IMR-90 (cell line): ENCODE results near the gene UNC5A. TPM values are rescaled to one million over a fixed set of nuclear protein-coding genes. Genes with fewer than 3 reads are reported as not detected.

Experiments
- ATAC-seq: fragments of 200-7000 bp; cut with Tn5 transposase; 2 replicates; pipeline ENCODE4 v1.9.1; 2020; ENCODE audit warnings: low read depth, mild to moderate bottlenecking, moderate library complexity
- BruUV-seq: library from RNA; stranded (reverse); fragments of 400-500 nt; replicated peaks from 2 replicates; lab custom pipeline; 2021; lab: Mats Ljungman, UMichigan
- CTCF ChIA-PET: fragments of 300-600 bp; formaldehyde crosslinking; extraction: SDS; loops from one replicate; lab custom pipeline; 2021; ENCODE audit warnings: antibody characterized with exemption; lab: Yijun Ruan, JAX
- POLR2A ChIA-PET: fragments of 300-600 bp; sonication (Branson Sonifier 250); formaldehyde crosslinking; loops from one replicate; lab custom pipeline; 2022; ENCODE audit warnings: antibody characterized with exemption; ENCODE audit not compliant: unreplicated experiment; lab: Charles Lee
- DNase-seq: peaks from one replicate; pipeline ENCODE4 v3.0.0; 2013
- H2AFZ ChIP-seq: replicated peaks from 2 replicates; pipeline ENCODE3; 2013; ENCODE audit warnings: low read length, mild to moderate bottlenecking; ENCODE audit not compliant: poor library complexity
- H2AK5ac ChIP-seq: 2 replicates; pipeline ENCODE4 v1.6.1; 2013; ENCODE audit warnings: low read depth, low read length, inconsistent platforms
- H2AK9ac ChIP-seq: replicated peaks from 2 replicates; pipeline ENCODE3; 2013; ENCODE audit warnings: mild to moderate bottlenecking, low read depth, low read length, moderate library complexity; ENCODE audit not compliant: poor library complexity
- H2BK120ac ChIP-seq: 2 replicates; pipeline ENCODE4 v1.6.1; 2013; ENCODE audit warnings: low read depth, low read length, inconsistent platforms
- H2BK15ac ChIP-seq: 3 replicates; pipeline ENCODE4 v1.6.1; 2013; ENCODE audit warnings: low read depth, low read length, inconsistent platforms
- H2BK20ac ChIP-seq: 2 replicates; pipeline ENCODE4 v1.6.1; 2013; ENCODE audit warnings: low read depth, mild to moderate bottlenecking, inconsistent platforms, low read length, moderate library complexity
- H2BK5ac ChIP-seq: 2 replicates; pipeline ENCODE4 v1.6.1; 2013; ENCODE audit warnings: mild to moderate bottlenecking, low read depth, low read length, inconsistent platforms; ENCODE audit not compliant: poor library complexity, severe bottlenecking
- H3K14ac ChIP-seq: replicated peaks from 2 replicates; pipeline ENCODE4 v1.6.1; 2013; ENCODE audit warnings: low read depth, low read length, inconsistent platforms
- H3K18ac ChIP-seq: 2 replicates; pipeline ENCODE4 v1.6.1; 2013; ENCODE audit warnings: low read depth, low read length, control low read depth
- H3K23ac ChIP-seq: 2 replicates; pipeline ENCODE4 v1.6.1; 2013; ENCODE audit warnings: low read depth, low read length, inconsistent platforms
- H3K27ac ChIP-seq: 2 replicates; pipeline ENCODE4 v1.5.1; 2013; ENCODE audit warnings: mild to moderate bottlenecking, control low read depth, low read length; ENCODE audit not compliant: insufficient read depth
- H3K27me3 ChIP-seq: 2 replicates; pipeline ENCODE4 v1.6.1; 2013; ENCODE audit warnings: low read length; ENCODE audit not compliant: control insufficient read depth, insufficient read depth
- H3K36me3 ChIP-seq: 2 replicates; pipeline ENCODE4 v1.6.1; 2013; ENCODE audit warnings: low read length, mixed read lengths; ENCODE audit not compliant: control insufficient read depth, insufficient read depth
- H3K4ac ChIP-seq: 2 replicates; pipeline ENCODE4 v1.6.1; 2013; ENCODE audit warnings: low read depth, low read length, inconsistent platforms
- H3K4me1 ChIP-seq: 2 replicates; pipeline ENCODE4 v1.6.1; 2013; ENCODE audit warnings: low read length, mixed read lengths; ENCODE audit not compliant: control insufficient read depth, insufficient read depth
- H3K4me2 ChIP-seq: 2 replicates; pipeline ENCODE4 v1.6.1; 2013; ENCODE audit warnings: low read depth, mild to moderate bottlenecking, control low read depth, low read length, moderate library complexity
- H3K4me3 ChIP-seq: 2 replicates; pipeline ENCODE4 v1.5.1; 2013; ENCODE audit warnings: low read depth, mild to moderate bottlenecking, control low read depth, low read length, moderate library complexity; ENCODE audit not compliant: insufficient read depth
- H3K56ac ChIP-seq: 2 replicates; pipeline ENCODE4 v1.6.1; 2013; ENCODE audit warnings: low read length, inconsistent platforms; ENCODE audit not compliant: insufficient read depth; ENCODE audit errors: extremely low read depth
- H3K79me1 ChIP-seq, 2 experiments: 2 replicates each; pipeline ENCODE4 v1.6.1; 2013; ENCODE audit warnings: low read length in 2 of 2, inconsistent platforms in 1 of 2, low read depth in 1 of 2
- H3K9ac ChIP-seq: 2 replicates; pipeline ENCODE4 v1.6.1; 2013; ENCODE audit warnings: low read depth, low read length, control low read depth
- H3K9me1 ChIP-seq: 2 replicates; pipeline ENCODE4 v1.6.1; 2013; ENCODE audit warnings: low read length, inconsistent platforms; ENCODE audit not compliant: insufficient read depth
- H3K9me3 ChIP-seq: 2 replicates; pipeline ENCODE4 v1.6.1; 2013; ENCODE audit warnings: low read length; ENCODE audit not compliant: control insufficient read depth, insufficient read depth
- H4K20me1 ChIP-seq: 2 replicates; pipeline ENCODE4 v1.6.1; 2013; ENCODE audit warnings: low read length, inconsistent platforms; ENCODE audit not compliant: insufficient read depth
- H4K5ac ChIP-seq: 2 replicates; pipeline ENCODE4 v1.6.1; 2013; ENCODE audit warnings: mild to moderate bottlenecking, low read depth, low read length, control low read depth
- H4K8ac ChIP-seq, 2 experiments: 2 replicates each; pipeline ENCODE4 v1.6.1; 2013; ENCODE audit warnings: low read depth in 2 of 2, low read length in 2 of 2, control low read depth in 1 of 2, inconsistent platforms in 1 of 2
- H4K91ac ChIP-seq: 2 replicates; pipeline ENCODE4 v1.6.1; 2013; ENCODE audit warnings: low read depth, low read length, inconsistent platforms; ENCODE audit not compliant: insufficient read depth
- BHLHE40 ChIP-seq: fragments of 150-350 bp; IDR thresholded peaks from 2 replicates; pipeline ENCODE4 v1.6.1; 2016; ENCODE audit warnings: mild to moderate bottlenecking, low read depth, low read length
- CEBPB ChIP-seq: IDR thresholded peaks from 2 replicates; pipeline ENCODE4 v1.6.1; 2012; ENCODE audit warnings: low read depth, low read length, improper control_type of control experiment
- CHD1 ChIP-seq: IDR thresholded peaks from 2 replicates; pipeline ENCODE4 v1.6.1; 2012; ENCODE audit warnings: low read depth, low read length, improper control_type of control experiment
- FOS ChIP-seq: fragments of 150-350 bp; IDR thresholded peaks from 2 replicates; pipeline ENCODE4 v1.6.1; 2016; ENCODE audit warnings: low read depth, low read length
- MAFK ChIP-seq: IDR thresholded peaks from 2 replicates; pipeline ENCODE4 v1.6.1; 2012; ENCODE audit warnings: low read depth, low read length, improper control_type of control experiment
- MAZ ChIP-seq: IDR thresholded peaks from 2 replicates; pipeline ENCODE4 v1.6.1; 2012; ENCODE audit warnings: low read depth, mild to moderate bottlenecking, low read length, improper control_type of control experiment, moderate library complexity, borderline replicate concordance
- MXI1 ChIP-seq: IDR thresholded peaks from 2 replicates; pipeline ENCODE4 v1.6.1; 2012; ENCODE audit warnings: low read depth, mild to moderate bottlenecking, low read length, moderate library complexity, borderline replicate concordance
- NFE2L2 ChIP-seq: fragments of 150-350 bp; IDR thresholded peaks from 2 replicates; pipeline ENCODE4 v1.6.1; 2016; ENCODE audit warnings: low read depth, mild to moderate bottlenecking, low read length
- POLR2A ChIP-seq: IDR thresholded peaks from 2 replicates; pipeline ENCODE4 v1.6.1; 2012; ENCODE audit warnings: mild to moderate bottlenecking, low read depth, low read length
- RAD21 ChIP-seq: IDR thresholded peaks from 2 replicates; pipeline ENCODE4 v1.6.1; 2012; ENCODE audit warnings: low read length, improper control_type of control experiment
- RCOR1 ChIP-seq: IDR thresholded peaks from 2 replicates; pipeline ENCODE4 v1.6.1; 2012; ENCODE audit warnings: mild to moderate bottlenecking, low read length, improper control_type of control experiment; ENCODE audit not compliant: insufficient replicate concordance
- RFX5 ChIP-seq: IDR thresholded peaks from 2 replicates; pipeline ENCODE4 v1.8.0; 2012; ENCODE audit warnings: low read depth, mild to moderate bottlenecking, low read length, moderate library complexity
- SMC3 ChIP-seq: fragments of 150-350 bp; IDR thresholded peaks from 2 replicates; pipeline ENCODE4 v1.6.1; 2016; ENCODE audit warnings: low read depth, mild to moderate bottlenecking, antibody characterized with exemption, low read length, moderate library complexity
- USF2 ChIP-seq: fragments of 150-350 bp; IDR thresholded peaks from 2 replicates; pipeline ENCODE4 v1.6.1; 2017; ENCODE audit warnings: mild to moderate bottlenecking, antibody characterized with exemption, low read length, low read depth
- WGBS, 2 experiments: methylation state at CpG; one replicate each; pipeline versions ENCODE4 v1.1.5 to v1.1.7; 2013; ENCODE audit warnings: missing lambda C conversion rate in 2 of 2; ENCODE audit not compliant: insufficient read length in 1 of 2; ENCODE audit errors: extremely low coverage in 2 of 2; 5-methylcytosine and 5-hydroxymethylcytosine counted together
- dilution Hi-C: fragments of 300-500 bp; cut with HindIII; formaldehyde crosslinking; loops from one replicate; pipeline ENCODE4 v1.14.3; 2018; ENCODE audit warnings: low sequenced_read_pairs; ENCODE audit not compliant: unreplicated experiment
- in situ Hi-C: fragments of 300-500 bp; cut with MboI; formaldehyde crosslinking; loops from 3 replicates; pipeline ENCODE4 v1.14.3; 2019; ENCODE audit warnings: low sequenced_read_pairs, inconsistent platforms, mixed read lengths
- intact Hi-C: fragments of 100-400 bp; cut with micrococcal nuclease; formaldehyde crosslinking; loops from 2 replicates; pipeline ENCODE4 v1.10.0; 2022
- polyA plus RNA-seq, 3 experiments: library from polyadenylated mRNA; depleted of rRNA; stranded (reverse); fragments of >200 nt; gene quantifications; 2 replicates each; pipeline ENCODE4 v1.2.3, GENCODE V29; 2012; ENCODE audit warnings: low replicate concordance in 1 of 3
- total RNA-seq: library from RNA; depleted of rRNA; stranded (reverse); fragments of >200 nt; gene quantifications from 2 replicates; pipeline ENCODE4 v1.2.3, GENCODE V29; 2012
- TF ChIP-seq, protein P1 (sequence below): conservative IDR thresholded peaks from 2 replicates; pipeline ENCODE4 v1.5.1; 2012; ENCODE audit warnings: mild to moderate bottlenecking, low read depth, low read length, improper control_type of control experiment
- TF ChIP-seq, protein P2 (sequence below): fragments of 150-350 bp; IDR thresholded peaks from 2 replicates; pipeline ENCODE4 v1.6.1; 2016; ENCODE audit warnings: low read depth, mild to moderate bottlenecking, low read length, moderate library complexity, borderline replicate concordance

The UNC5A gene
- total and polyA plus RNA-seq, 2 of the 4 experiments (the other 2 are of a cell fraction), result not detected

DNA sequence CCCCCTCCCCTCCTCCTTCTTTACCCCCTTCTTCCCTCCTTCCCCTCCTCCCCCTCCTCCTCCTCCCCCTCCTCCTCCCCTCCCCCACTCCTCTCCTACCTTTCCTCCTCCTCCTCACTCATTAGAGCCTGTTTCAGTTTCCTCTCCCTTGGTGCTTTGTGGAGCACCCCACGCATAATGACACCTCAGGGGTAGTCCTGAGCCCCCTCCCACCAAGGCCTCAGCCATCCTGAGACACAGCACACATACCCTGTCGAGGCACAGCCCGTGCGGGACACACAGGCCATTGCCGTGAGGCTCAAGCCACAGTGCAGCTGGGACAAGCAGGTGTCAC lies 53.4 kb downstream of the UNC5A start:
- Histone ChIP-seq H3K4ac (no peak overlapping the region), H3K56ac (no peak overlapping the region), H3K27ac (no peak overlapping the region), H2AK9ac (no peak overlapping the region), H3K27me3 (peaks cover 72% of the 10 kb centered on the region), H2BK5ac (no peak overlapping the region), H2BK120ac (no peak overlapping the region), H3K14ac (no peak overlapping the region), H2BK20ac (no peak overlapping the region), H4K8ac (no peak overlapping the region), H2AK5ac (no peak overlapping the region), H3K18ac (no peak overlapping the region), H3K4me1 (no peaks in the 10 kb centered on the region), H3K9ac (no peak overlapping the region), H3K4me2 (no peak overlapping the region), H2BK15ac (no peak overlapping the region), H3K36me3 (no peaks in the 10 kb centered on the region), H4K5ac (no peak overlapping the region), H2AFZ (no peak overlapping the region), H3K9me1 (no peaks in the 10 kb centered on the region), H3K9me3 (no peaks in the 10 kb centered on the region), H3K79me1 (no peaks in the 10 kb centered on the region), H3K4me3 (no peak overlapping the region), H3K23ac (no peak overlapping the region), H4K91ac (no peak overlapping the region), H4K20me1 (no peaks in the 10 kb centered on the region)
- ATAC-seq, result no peak
- ChIA-PET POLR2A (no interaction called here), CTCF (interaction anchor here (0.6 kb wide), 1 partner anchor 104 kb away, joined by 5 read pairs; no protein-coding TSS in a partner anchor)
- TF ChIP-seq RAD21, result no peak
- no peak for TF ChIP-seq BHLHE40
- TF ChIP-seq, protein P1, sequence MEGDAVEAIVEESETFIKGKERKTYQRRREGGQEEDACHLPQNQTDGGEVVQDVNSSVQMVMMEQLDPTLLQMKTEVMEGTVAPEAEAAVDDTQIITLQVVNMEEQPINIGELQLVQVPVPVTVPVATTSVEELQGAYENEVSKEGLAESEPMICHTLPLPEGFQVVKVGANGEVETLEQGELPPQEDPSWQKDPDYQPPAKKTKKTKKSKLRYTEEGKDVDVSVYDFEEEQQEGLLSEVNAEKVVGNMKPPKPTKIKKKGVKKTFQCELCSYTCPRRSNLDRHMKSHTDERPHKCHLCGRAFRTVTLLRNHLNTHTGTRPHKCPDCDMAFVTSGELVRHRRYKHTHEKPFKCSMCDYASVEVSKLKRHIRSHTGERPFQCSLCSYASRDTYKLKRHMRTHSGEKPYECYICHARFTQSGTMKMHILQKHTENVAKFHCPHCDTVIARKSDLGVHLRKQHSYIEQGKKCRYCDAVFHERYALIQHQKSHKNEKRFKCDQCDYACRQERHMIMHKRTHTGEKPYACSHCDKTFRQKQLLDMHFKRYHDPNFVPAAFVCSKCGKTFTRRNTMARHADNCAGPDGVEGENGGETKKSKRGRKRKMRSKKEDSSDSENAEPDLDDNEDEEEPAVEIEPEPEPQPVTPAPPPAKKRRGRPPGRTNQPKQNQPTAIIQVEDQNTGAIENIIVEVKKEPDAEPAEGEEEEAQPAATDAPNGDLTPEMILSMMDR, result no peak
- no peak for TF ChIP-seq FOS
- no peak for TF ChIP-seq CEBPB
- TF ChIP-seq, protein P2, sequence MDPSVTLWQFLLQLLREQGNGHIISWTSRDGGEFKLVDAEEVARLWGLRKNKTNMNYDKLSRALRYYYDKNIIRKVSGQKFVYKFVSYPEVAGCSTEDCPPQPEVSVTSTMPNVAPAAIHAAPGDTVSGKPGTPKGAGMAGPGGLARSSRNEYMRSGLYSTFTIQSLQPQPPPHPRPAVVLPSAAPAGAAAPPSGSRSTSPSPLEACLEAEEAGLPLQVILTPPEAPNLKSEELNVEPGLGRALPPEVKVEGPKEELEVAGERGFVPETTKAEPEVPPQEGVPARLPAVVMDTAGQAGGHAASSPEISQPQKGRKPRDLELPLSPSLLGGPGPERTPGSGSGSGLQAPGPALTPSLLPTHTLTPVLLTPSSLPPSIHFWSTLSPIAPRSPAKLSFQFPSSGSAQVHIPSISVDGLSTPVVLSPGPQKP, result no peak
- no peak for TF ChIP-seq CHD1
- no peak for TF ChIP-seq MXI1
- no peak for TF ChIP-seq RFX5
- no peak for TF ChIP-seq SMC3
- no peak for TF ChIP-seq NFE2L2
- no peak for TF ChIP-seq MAZ
- no peak for TF ChIP-seq POLR2A
- TF ChIP-seq USF2, result no peak
- TF ChIP-seq RCOR1, result no peak
- TF ChIP-seq MAFK, result no peak
- in situ Hi-C loops, result no loop called here
- WGBS, 2 experiments, result no CpG with 5 or more reads among the region's 5 CpGs
- intact Hi-C loops, result no loop called here
- BruUV-seq, result no TSS peak
- dilution Hi-C loops, result no loop called here
- DNase-seq, result no peak
